Adrenal gland (tissue), 12 donors: ENCODE results near the gene AMPD3. TPM values are rescaled to one million over a fixed set of nuclear protein-coding genes. Genes with fewer than 3 reads are reported as not detected.

ENCODE experiments used
- DNase-seq, 7 donors: peaks; one replicate each; pipeline ENCODE4 v3.0.0-alpha.2; 2019 to 2020
- H3K27ac ChIP-seq, 5 donors: fragments of 200-600 bp; sonication (generic) in 4 of 5; 1 replicate in 3 of 5; 2 replicates in 2 of 5; pipeline versions ENCODE4 v1.5.1 to v1.8.0; 2016 to 2020; ENCODE audit warnings: mild to moderate bottlenecking in 1 of 5
- H3K27me3 ChIP-seq: fragments of 200-600 bp; 2 replicates; pipeline ENCODE4 v1.8.0; 2021
- H3K36me3 ChIP-seq, 2 donors: fragments of 200-600 bp; replicated peaks in 1 of 2; 1 replicate in 1 of 2; 2 replicates in 1 of 2; pipeline versions ENCODE4 v1.5.1 to v1.8.0; 2018 to 2022
- H3K4me1 ChIP-seq, 2 donors: fragments of 200-600 bp; replicated peaks in 1 of 2; 1 replicate in 1 of 2; 2 replicates in 1 of 2; pipeline versions ENCODE4 v1.5.1 to v1.8.0; 2018 to 2021
- H3K4me3 ChIP-seq, 4 donors: fragments of 200-600 bp; sonication (generic) in 3 of 4; one replicate each; pipeline ENCODE4 v1.5.1; 2016 to 2018
- H3K9me3 ChIP-seq, 3 donors: fragments of 200-600 bp; sonication (generic) in 1 of 3; replicated peaks in 1 of 3; 1 replicate in 2 of 3; 2 replicates in 1 of 3; pipeline versions ENCODE4 v1.5.1 to v1.8.0; 2016 to 2021
- CTCF ChIP-seq, 6 experiments: fragments of 450-650 bp in 4 of 6; fragments of 200-600 bp in 2 of 6; sonication (generic) in 1 of 6; IDR thresholded peaks; 1 replicate in 5 of 6; 2 replicates in 1 of 6; pipeline versions ENCODE4 v1.5.1 to v1.8.0; 2016 to 2021; ENCODE audit warnings: antibody characterized with exemption in 6 of 6, mild to moderate bottlenecking in 2 of 6, moderate library complexity in 1 of 6
- POLR2A ChIP-seq, 2 donors: fragments of 450-650 bp; IDR thresholded peaks; one replicate each; pipeline ENCODE4 v1.6.1; 2017; ENCODE audit warnings: antibody characterized with exemption in 2 of 2, mild to moderate bottlenecking in 2 of 2, moderate library complexity in 1 of 2
- WGBS, 4 donors: extraction: QIAGEN DNeasy Blood & Tissue Kit in 2 of 4; methylation state at CpG; one replicate each; pipeline versions ENCODE4 v1.1.5 to v1.1.7; 2013 to 2017; 5-methylcytosine and 5-hydroxymethylcytosine counted together
- intact Hi-C, 2 donors: fragments of 100-400 bp; cut with DNase I; formaldehyde crosslinking; loops; one replicate each; pipeline versions ENCODE4 v1.14.1 to v1.15.0; 2022 to 2023
- polyA plus RNA-seq, 3 donors: library from polyadenylated mRNA; stranded (reverse); fragments of 200-250 nt in 2 of 3; fragments of 350-450 nt in 1 of 3; fragmentation: Illumina TruSeq in 1 of 3; extraction: RNeasy Lipid Tissue Mini Kit (QIAGEN cat#74804) in 1 of 3; gene quantifications; one replicate each; pipeline ENCODE4 v1.2.3, GENCODE V29; 2013 to 2014
- total RNA-seq, 9 donors: library from RNA; depleted of rRNA in 4 of 9; stranded (reverse); fragments of >200 nt in 4 of 9; fragments of 120-200 nt in 1 of 9; fragmentation: NEBNext Ultra II Directional in 1 of 9; extraction: Animal tissue kit (Norgen Biotek cat#: 25700) in 1 of 9; gene quantifications; one replicate each; pipeline versions ENCODE4 v1.1.0 to v1.2.4, GENCODE V29; 2013 to 2023
- donor health status: healthy with polysubstance abuse.
- donor health status: Bipolar disorder and iron deficiency.
- donor health status: DM: yes; HTN: yes; CAD: no.
- donor health status: DM: no; HTN: no; CAD: no.
- donor health status: DM: no; HTN: no; CAD: no.
- donor health status: DM: yes; HTN: yes; CAD: no.

Gene AMPD3
- total and polyA plus RNA-seq, 12 donors: 16.5 to 64.1 (median 42.9) TPM

DNA sequence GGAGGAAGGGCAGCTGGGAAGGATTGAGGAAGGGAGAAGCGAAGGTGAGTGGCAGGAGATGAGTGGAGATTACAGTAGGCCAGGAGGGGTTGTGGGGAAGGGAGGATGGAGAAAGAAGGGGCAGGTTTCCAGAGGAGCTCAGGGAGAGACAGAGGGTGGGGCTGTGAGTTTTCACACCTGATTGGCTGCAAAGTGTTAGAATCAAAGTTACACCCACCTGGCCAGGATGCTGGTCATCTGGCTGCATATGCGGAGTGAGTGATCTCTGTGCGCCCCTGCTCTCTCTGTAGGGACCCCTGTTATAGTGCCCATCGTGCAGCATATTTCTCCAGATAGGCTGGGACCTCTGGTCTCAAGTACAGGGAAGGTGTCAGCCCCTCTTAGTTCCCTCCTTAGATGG, 18.3 kb downstream of the AMPD3 start:
- H3K9me3 ChIP-seq: no peaks in the 10 kb centered on the region
- H3K36me3 ChIP-seq: no peaks in the 10 kb centered on the region
- H3K27ac ChIP-seq: no peak overlapping the region
- intact Hi-C loops: no loop called here
- H3K4me3 ChIP-seq: no peak overlapping the region
- 84 to 94% (median 89%) methylated on average over 4 of the region's 4 CpGs for WGBS, 4 donors
- DNase-seq: peak in 3 of 7 donors; percentile 4 to 24 (median 8)
- H3K27me3 ChIP-seq: no peaks in the 10 kb centered on the region
- no peak for TF ChIP-seq CTCF (IDR thresholded peaks at IDR 0.05)
- TF ChIP-seq POLR2A (IDR thresholded peaks at IDR 0.05): no peak
- H3K4me1 ChIP-seq: peaks cover 0 to 7% of the 10 kb centered on the region in 2 donors

- intact Hi-C loops: no loop called here
- DNase-seq: peak in 3 of 7 donors; percentile 5 to 48 (median 18)
- TF ChIP-seq CTCF (IDR thresholded peaks at IDR 0.05) (no peak), POLR2A (IDR thresholded peaks at IDR 0.05) (no peak)
- no peaks in the 10 kb centered on the region for H3K27me3 ChIP-seq
- WGBS, 4 donors: 83 to 100% (median 89%) methylated on average over 1 to 2 of the region's 2 CpGs
- H3K36me3 ChIP-seq: no peaks in the 10 kb centered on the region
- no peak overlapping the region for H3K4me3 ChIP-seq
- no peak overlapping the region for H3K27ac ChIP-seq
- H3K9me3 ChIP-seq: no peaks in the 10 kb centered on the region
- peaks cover 0 to 7% of the 10 kb centered on the region in 2 donors for H3K4me1 ChIP-seq
Observed at GRCh38 chr11:10474551-10474950, 19.5 kb downstream of the AMPD3 start.

DNA sequence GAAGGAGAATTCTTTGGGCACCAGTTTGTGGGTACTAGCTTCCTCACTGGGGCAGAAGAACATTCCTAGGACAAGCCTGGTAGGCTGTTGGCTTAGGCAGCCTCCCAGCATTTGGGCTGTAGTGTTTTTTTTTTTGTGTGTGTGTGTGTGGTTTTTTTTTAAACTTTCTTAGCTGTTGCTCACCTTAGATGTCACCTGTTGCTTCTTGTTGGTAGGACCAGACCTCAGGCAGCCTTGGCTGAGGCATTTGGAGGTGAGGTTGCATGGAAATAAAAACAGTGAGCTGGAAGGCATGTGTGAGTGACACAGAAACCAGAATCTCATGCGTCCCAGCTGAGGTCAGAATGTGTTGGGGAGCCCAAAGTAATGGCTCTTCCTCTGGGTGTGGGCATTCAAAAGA, 21.3 kb downstream of the AMPD3 start:
- H3K9me3 ChIP-seq: no peaks in the 10 kb centered on the region

DNA sequence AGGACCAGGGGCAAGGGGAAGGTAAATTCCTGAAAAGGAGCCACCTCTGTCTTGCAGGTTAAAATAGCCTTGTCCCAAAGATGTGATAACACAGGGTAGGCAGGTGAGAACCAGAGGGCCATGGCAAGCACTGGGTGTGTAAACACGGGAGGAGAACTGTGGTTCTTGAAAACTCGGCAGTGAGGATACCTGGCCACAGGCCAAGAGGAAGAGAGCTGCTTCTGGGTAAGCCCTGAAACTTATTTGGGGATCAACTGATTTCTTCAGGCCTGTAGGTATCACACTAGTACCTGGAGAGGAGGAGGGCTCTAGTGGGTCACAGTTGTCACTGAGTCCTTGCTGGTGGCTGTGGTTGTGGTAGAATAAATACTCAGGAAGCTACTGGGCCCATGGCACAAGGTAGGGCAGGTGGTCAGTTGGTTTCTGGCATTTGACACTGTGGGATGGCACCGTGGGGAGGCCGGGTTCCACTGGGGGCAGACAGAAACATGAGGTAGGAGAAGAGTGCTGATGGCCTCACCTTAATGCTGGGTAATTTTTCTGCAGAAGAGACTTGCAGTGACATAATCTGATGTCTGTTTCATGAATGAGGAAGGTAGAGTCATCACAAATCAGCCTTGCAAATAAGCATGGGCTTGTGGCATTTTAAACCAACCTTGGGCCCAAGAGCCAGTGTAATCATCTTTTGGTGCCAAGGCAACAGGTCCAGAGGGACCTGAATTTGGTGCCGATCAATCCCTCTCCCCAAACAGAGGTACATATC, 22.0 kb downstream of the AMPD3 start:
- DNase-seq: peak in 4 of 7 donors; percentile 13 to 59 (median 26)
- Histone ChIP-seq H3K27ac (peak overlapping the region in 2 of 5 donors; percentile 13 to 26), H3K36me3 (peaks cover 0 to 2% of the 10 kb centered on the region in 2 donors), H3K27me3 (no peaks in the 10 kb centered on the region), H3K9me3 (no peaks in the 10 kb centered on the region), H3K4me1 (peaks cover 0 to 7% of the 10 kb centered on the region in 2 donors), H3K4me3 (no peak overlapping the region)
- WGBS, 4 donors: 69 to 80% (median 73%) methylated on average over 5 of the region's 5 CpGs
- TF ChIP-seq POLR2A (IDR thresholded peaks at IDR 0.05): no peak
- no peak for TF ChIP-seq CTCF (IDR thresholded peaks at IDR 0.05)
- intact Hi-C loops: no loop called here

More for the DNA sequence above, 21.3 kb downstream of the AMPD3 start:
- 85 to 100% (median 97%) methylated on average over 1 of the region's 1 CpG for WGBS, 4 donors
- no peak overlapping the region for H3K27ac ChIP-seq
- peak in 4 of 7 donors; percentile 6 to 24 (median 12) for DNase-seq
- H3K4me1 ChIP-seq: peaks cover 0 to 7% of the 10 kb centered on the region in 2 donors
- intact Hi-C loops: no loop called here
- no peaks in the 10 kb centered on the region for H3K36me3 ChIP-seq
- no peak overlapping the region for H3K4me3 ChIP-seq
- no peak for TF ChIP-seq CTCF (IDR thresholded peaks at IDR 0.05)
- no peaks in the 10 kb centered on the region for H3K27me3 ChIP-seq
